ENCODE measurements around the gene SERTAD1.

The SERTAD1 gene

GRCh38 chr19:40443131-40443999 is 17.6 kb upstream of the SERTAD1 start:
- no peak for TF ChIP-seq EGR1 (IDR thresholded peaks at IDR 0.05)
- TF ChIP-seq FOXM1 (IDR thresholded peaks at IDR 0.05; ENCODE audit: borderline replicate concordance, low read depth), result 0 out of 2 replicates have a peak, but pooled peaks have one; percentile 36
- TF ChIP-seq REST (IDR thresholded peaks at IDR 0.05; ENCODE audit: low read depth), result no peak
- peak; percentile 41; the same call in 1 of the 2 replicates for TF ChIP-seq TCF12 (IDR thresholded peaks at IDR 0.05; ENCODE audit: low read depth)
- TF ChIP-seq USF1 (IDR thresholded peaks at IDR 0.05), result peak; percentile 33; the same call in 1 of the 2 replicates
- TF ChIP-seq CEBPB (IDR thresholded peaks at IDR 0.05), result peak; percentile 5; the same call in 1 of the 2 replicates
- no peak; the same call in 1 of the 2 replicates for TF ChIP-seq NFIC (IDR thresholded peaks at IDR 0.05)
- TF ChIP-seq TEAD4 (IDR thresholded peaks at IDR 0.05), result peak; percentile 42
- TF ChIP-seq ZBTB7A (IDR thresholded peaks at IDR 0.05; ENCODE audit: low read depth), result no peak; the same call in 1 of the 2 replicates
- peak; percentile 8; the same call in 1 of the 2 replicates for TF ChIP-seq RAD21 (IDR thresholded peaks at IDR 0.05; ENCODE audit: low read depth)
- peak; percentile 59 for TF ChIP-seq CREB1 (IDR thresholded peaks at IDR 0.05; ENCODE audit: low read depth)
- peak; percentile 52 for TF ChIP-seq YY1 (IDR thresholded peaks at IDR 0.05; ENCODE audit: low read depth)
- peak; percentile 71; the same call in 1 of the 2 replicates for TF ChIP-seq TAF1 (IDR thresholded peaks at IDR 0.05; ENCODE audit: low read depth)
- peak; percentile 53; the same call in 1 of the 2 replicates for TF ChIP-seq EP300 (IDR thresholded peaks at IDR 0.05; ENCODE audit: borderline replicate concordance)
- peak; percentile 70 for TF ChIP-seq MAX (IDR thresholded peaks at IDR 0.05)

GRCh38 chr19:40442328-40443130 is 16.7 kb upstream of the SERTAD1 start:
- no peak for TF ChIP-seq NFIC (IDR thresholded peaks at IDR 0.05)
- TF ChIP-seq MAX (IDR thresholded peaks at IDR 0.05), result no peak
- TF ChIP-seq TCF12 (IDR thresholded peaks at IDR 0.05; ENCODE audit: low read depth), result no peak
- TF ChIP-seq TAF1 (IDR thresholded peaks at IDR 0.05; ENCODE audit: low read depth), result no peak
- peak; percentile 65 for TF ChIP-seq EGR1 (IDR thresholded peaks at IDR 0.05)

- TF ChIP-seq CEBPB (IDR thresholded peaks at IDR 0.05), result no peak
- TF ChIP-seq MAX (IDR thresholded peaks at IDR 0.05), result no peak
- no peak for TF ChIP-seq REST (IDR thresholded peaks at IDR 0.05; ENCODE audit: low read depth)
- no peak for TF ChIP-seq CREB1 (IDR thresholded peaks at IDR 0.05; ENCODE audit: low read depth)
- TF ChIP-seq FOXM1 (IDR thresholded peaks at IDR 0.05; ENCODE audit: borderline replicate concordance, low read depth), result no peak
- no peak for TF ChIP-seq TEAD4 (IDR thresholded peaks at IDR 0.05)
- TF ChIP-seq EP300 (IDR thresholded peaks at IDR 0.05; ENCODE audit: borderline replicate concordance), result no peak
- no peak for TF ChIP-seq ZBTB7A (IDR thresholded peaks at IDR 0.05; ENCODE audit: low read depth)
- no peak for TF ChIP-seq TAF1 (IDR thresholded peaks at IDR 0.05; ENCODE audit: low read depth)
- TF ChIP-seq USF1 (IDR thresholded peaks at IDR 0.05), result no peak
- no peak for TF ChIP-seq EGR1 (IDR thresholded peaks at IDR 0.05)
- no peak for TF ChIP-seq NFIC (IDR thresholded peaks at IDR 0.05)
- no peak for TF ChIP-seq YY1 (IDR thresholded peaks at IDR 0.05; ENCODE audit: low read depth)
- no peak for TF ChIP-seq RAD21 (IDR thresholded peaks at IDR 0.05; ENCODE audit: low read depth)
- TF ChIP-seq TCF12 (IDR thresholded peaks at IDR 0.05; ENCODE audit: low read depth), result no peak
Observed at GRCh38 chr19:40441719-40442253, 16.0 kb upstream of the SERTAD1 start.

GRCh38 chr19:40438284-40438683 is 12.5 kb upstream of the SERTAD1 start:
- TF ChIP-seq MAX (IDR thresholded peaks at IDR 0.05) (no peak), RAD21 (IDR thresholded peaks at IDR 0.05; ENCODE audit: low read depth) (no peak), TAF1 (IDR thresholded peaks at IDR 0.05; ENCODE audit: low read depth) (no peak), YY1 (IDR thresholded peaks at IDR 0.05; ENCODE audit: low read depth) (no peak)

All from Ishikawa (cell line).